ENCODE data around the gene SKAP1.
A peak's percentile ranks its signal among the peaks of the same experiment; 100 is the strongest.

The SKAP1 gene

DNA sequence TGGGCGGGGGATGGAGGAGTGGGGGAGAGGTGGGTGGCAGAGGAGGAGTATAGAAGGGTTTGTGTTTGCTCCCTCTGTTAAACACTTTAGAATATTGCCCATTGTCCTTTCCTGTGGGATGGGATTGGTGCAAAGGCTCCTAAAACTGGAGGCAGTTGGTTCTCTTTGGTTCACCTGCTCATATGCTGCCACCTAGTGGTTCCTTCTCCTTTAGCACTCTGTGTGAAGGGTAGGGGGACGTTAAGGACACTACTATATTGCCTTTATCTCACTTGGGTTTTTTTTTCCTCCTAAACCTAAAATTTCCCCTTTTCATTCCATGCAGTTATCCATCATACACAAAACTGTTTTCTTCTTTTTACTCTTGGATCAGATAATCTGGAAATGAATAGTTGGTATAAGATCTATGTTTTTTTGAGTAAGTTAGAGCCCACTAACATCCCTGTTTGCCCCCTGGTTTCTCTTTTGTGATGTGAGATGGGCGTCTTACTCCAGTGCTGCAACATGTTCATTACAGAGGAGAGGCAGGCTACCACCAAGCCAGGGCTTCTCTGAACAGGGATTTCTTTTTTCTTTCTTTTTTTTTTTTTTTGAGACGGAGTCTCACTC is 298.7 kb downstream of the SKAP1 start:
- H3K36me3 ChIP-seq (replicated peaks; ENCODE audit: low read depth, low read length) = peaks cover 12% of the 10 kb centered on the region
- H3K4me3 ChIP-seq (ENCODE audit: low read length) = no peak overlapping the region
- H2AFZ ChIP-seq (ENCODE audit: low read depth, low read length) = no peak overlapping the region
- no peaks in the 10 kb centered on the region for H3K27me3 ChIP-seq (ENCODE audit: low read depth, low read length)
- no peak overlapping the region for H3K4me2 ChIP-seq (ENCODE audit: low read length)
- TF ChIP-seq EZH2phosphoT487 (IDR thresholded peaks at IDR 0.05; ENCODE audit: low read depth) = no peak
- TF ChIP-seq, protein P1, sequence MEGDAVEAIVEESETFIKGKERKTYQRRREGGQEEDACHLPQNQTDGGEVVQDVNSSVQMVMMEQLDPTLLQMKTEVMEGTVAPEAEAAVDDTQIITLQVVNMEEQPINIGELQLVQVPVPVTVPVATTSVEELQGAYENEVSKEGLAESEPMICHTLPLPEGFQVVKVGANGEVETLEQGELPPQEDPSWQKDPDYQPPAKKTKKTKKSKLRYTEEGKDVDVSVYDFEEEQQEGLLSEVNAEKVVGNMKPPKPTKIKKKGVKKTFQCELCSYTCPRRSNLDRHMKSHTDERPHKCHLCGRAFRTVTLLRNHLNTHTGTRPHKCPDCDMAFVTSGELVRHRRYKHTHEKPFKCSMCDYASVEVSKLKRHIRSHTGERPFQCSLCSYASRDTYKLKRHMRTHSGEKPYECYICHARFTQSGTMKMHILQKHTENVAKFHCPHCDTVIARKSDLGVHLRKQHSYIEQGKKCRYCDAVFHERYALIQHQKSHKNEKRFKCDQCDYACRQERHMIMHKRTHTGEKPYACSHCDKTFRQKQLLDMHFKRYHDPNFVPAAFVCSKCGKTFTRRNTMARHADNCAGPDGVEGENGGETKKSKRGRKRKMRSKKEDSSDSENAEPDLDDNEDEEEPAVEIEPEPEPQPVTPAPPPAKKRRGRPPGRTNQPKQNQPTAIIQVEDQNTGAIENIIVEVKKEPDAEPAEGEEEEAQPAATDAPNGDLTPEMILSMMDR (IDR thresholded peaks at IDR 0.05; ENCODE audit: low read depth, low read length) = peak; percentile 92
- H3K4me1 ChIP-seq (ENCODE audit: low read length) = no peaks in the 10 kb centered on the region
- H3K9me3 ChIP-seq (ENCODE audit: insufficient read depth, low read length) = no peaks in the 10 kb centered on the region
- no peak overlapping the region for H3K9ac ChIP-seq (ENCODE audit: low read length)
- H3K27ac ChIP-seq (ENCODE audit: low read length) = no peak overlapping the region
- no peaks in the 10 kb centered on the region for H3K79me2 ChIP-seq (ENCODE audit: low read length)
- H4K20me1 ChIP-seq (ENCODE audit: insufficient read depth, low read length) = no peaks in the 10 kb centered on the region

DNA sequence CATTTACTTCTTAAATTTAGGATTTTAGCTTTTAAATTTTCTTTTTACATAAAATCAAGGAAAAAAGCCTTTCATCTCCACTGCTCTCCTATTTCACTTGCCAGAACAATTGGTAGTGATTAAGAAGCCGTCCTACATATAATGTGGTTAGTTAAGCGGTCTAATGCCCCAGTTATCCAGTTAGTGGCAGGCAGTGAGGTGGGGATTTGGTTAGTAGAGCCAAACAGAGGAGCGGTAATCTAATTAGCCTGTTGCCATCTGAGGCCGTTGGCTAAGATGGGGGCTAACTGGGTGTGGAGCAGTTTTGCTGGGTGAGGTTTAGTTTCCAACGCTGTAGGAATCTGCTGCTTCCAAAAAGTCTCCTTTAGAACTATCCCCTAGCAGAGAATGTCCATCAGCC is 300.0 kb downstream of the SKAP1 start:
- Histone ChIP-seq H3K4me3 (ENCODE audit: low read length) (no peak overlapping the region), H4K20me1 (ENCODE audit: insufficient read depth, low read length) (no peaks in the 10 kb centered on the region), H3K4me1 (ENCODE audit: low read length) (no peaks in the 10 kb centered on the region), H3K9me3 (ENCODE audit: insufficient read depth, low read length) (no peaks in the 10 kb centered on the region), H2AFZ (ENCODE audit: low read depth, low read length) (no peak overlapping the region), H3K27ac (ENCODE audit: low read length) (no peak overlapping the region), H3K9ac (ENCODE audit: low read length) (no peak overlapping the region), H3K36me3 (replicated peaks; ENCODE audit: low read depth, low read length) (peaks cover 19% of the 10 kb centered on the region), H3K27me3 (ENCODE audit: low read depth, low read length) (no peaks in the 10 kb centered on the region), H3K79me2 (ENCODE audit: low read length) (no peaks in the 10 kb centered on the region), H3K4me2 (ENCODE audit: low read length) (no peak overlapping the region)
- TF ChIP-seq EZH2phosphoT487 (IDR thresholded peaks at IDR 0.05; ENCODE audit: low read depth) = no peak
- TF ChIP-seq, protein P1 (IDR thresholded peaks at IDR 0.05; ENCODE audit: low read depth, low read length) = no peak

DNA sequence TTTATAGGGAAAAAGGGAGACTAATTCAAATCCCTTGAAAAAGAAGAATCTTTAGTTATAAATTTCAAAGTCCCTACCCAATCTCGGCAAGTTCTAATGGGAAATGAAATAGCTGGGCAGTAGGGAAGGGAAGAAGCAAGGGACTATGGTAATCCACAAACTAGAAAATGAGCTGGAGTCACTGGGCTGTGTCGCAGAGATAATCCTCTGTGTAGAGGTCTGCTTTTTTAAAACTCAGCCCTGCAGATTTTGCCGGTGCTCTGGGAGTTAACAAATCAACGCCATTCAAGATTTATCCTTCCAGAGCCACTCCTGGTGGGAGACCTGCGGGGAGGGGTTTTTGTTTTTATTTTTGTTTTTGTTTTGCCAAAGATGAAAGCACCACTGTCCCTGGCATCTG is 301.6 kb downstream of the SKAP1 start:
- H2AFZ ChIP-seq (ENCODE audit: low read depth, low read length) = no peak overlapping the region
- TF ChIP-seq, protein P1 (IDR thresholded peaks at IDR 0.05; ENCODE audit: low read depth, low read length) = no peak
- TF ChIP-seq EZH2phosphoT487 (IDR thresholded peaks at IDR 0.05; ENCODE audit: low read depth) = no peak
- H4K20me1 ChIP-seq (ENCODE audit: insufficient read depth, low read length) = no peaks in the 10 kb centered on the region
- H3K36me3 ChIP-seq (replicated peaks; ENCODE audit: low read depth, low read length) = peaks cover 25% of the 10 kb centered on the region
- H3K4me3 ChIP-seq (ENCODE audit: low read length) = no peak overlapping the region
- no peaks in the 10 kb centered on the region for H3K9me3 ChIP-seq (ENCODE audit: insufficient read depth, low read length)
- H3K79me2 ChIP-seq (ENCODE audit: low read length) = no peaks in the 10 kb centered on the region
- H3K4me2 ChIP-seq (ENCODE audit: low read length) = no peak overlapping the region
- H3K4me1 ChIP-seq (ENCODE audit: low read length) = no peaks in the 10 kb centered on the region
- no peak overlapping the region for H3K27ac ChIP-seq (ENCODE audit: low read length)
- no peaks in the 10 kb centered on the region for H3K27me3 ChIP-seq (ENCODE audit: low read depth, low read length)
- no peak overlapping the region for H3K9ac ChIP-seq (ENCODE audit: low read length)

DNA sequence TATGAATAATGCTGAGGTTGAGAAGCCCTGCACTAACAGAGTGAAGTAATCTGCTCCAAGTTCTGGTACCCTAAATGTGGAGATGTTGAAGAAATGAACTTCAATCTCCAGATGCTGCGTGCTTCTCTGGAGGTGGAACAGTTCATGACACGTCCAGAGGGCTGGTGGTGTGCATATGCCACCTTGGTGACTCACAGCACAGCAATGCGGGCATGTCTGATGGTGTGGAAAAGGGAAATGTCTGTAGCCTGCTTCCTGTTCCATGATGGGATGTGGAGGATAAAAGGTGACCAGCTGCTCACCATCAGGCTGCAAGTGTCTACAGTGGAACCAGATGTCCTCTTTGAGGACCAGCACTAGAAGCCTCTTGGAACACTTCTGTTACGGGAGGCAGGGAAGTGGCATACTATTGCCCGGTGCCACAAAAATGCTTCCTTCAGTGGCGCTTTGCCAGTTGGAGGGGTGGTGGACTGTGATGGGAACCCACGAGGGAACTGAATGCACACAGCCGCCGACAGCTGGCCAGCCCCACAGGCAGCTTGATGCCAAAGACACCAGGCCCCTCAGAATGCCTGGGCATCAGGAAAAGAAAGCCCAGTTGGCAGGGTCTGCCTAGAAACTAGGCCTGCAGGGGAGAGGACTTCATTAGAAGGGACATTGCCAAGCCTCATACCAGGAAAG is 302.5 kb downstream of the SKAP1 start:
- Histone ChIP-seq H3K9ac (ENCODE audit: low read length) (no peak overlapping the region), H3K27me3 (ENCODE audit: low read depth, low read length) (no peaks in the 10 kb centered on the region), H3K4me1 (ENCODE audit: low read length) (no peaks in the 10 kb centered on the region), H3K4me3 (ENCODE audit: low read length) (no peak overlapping the region), H3K36me3 (replicated peaks; ENCODE audit: low read depth, low read length) (peaks cover 34% of the 10 kb centered on the region), H3K79me2 (ENCODE audit: low read length) (no peaks in the 10 kb centered on the region), H3K4me2 (ENCODE audit: low read length) (no peak overlapping the region), H3K9me3 (ENCODE audit: insufficient read depth, low read length) (no peaks in the 10 kb centered on the region), H4K20me1 (ENCODE audit: insufficient read depth, low read length) (no peaks in the 10 kb centered on the region; the same call in 1 of the 2 replicates), H3K27ac (ENCODE audit: low read length) (no peak overlapping the region), H2AFZ (ENCODE audit: low read depth, low read length) (no peak overlapping the region)
- no peak for TF ChIP-seq EZH2phosphoT487 (IDR thresholded peaks at IDR 0.05; ENCODE audit: low read depth)
- TF ChIP-seq, protein P1 (IDR thresholded peaks at IDR 0.05; ENCODE audit: low read depth, low read length) = no peak
